H1 (cell line): ENCODE data around the gene ANKRD66. TPM values are rescaled to one million over a fixed set of nuclear protein-coding genes. Genes with fewer than 3 reads are reported as not detected.

Source experiments
- JUND ChIP-seq: IDR thresholded peaks from 2 replicates; pipeline ENCODE4 v1.6.1; 2011; ENCODE audit warnings: mild to moderate bottlenecking, improper control_type of control experiment, low read length
- SIN3A ChIP-seq, 2 experiments: IDR thresholded peaks in 1 of 2; conservative IDR thresholded peaks in 1 of 2; 2 replicates each; pipeline ENCODE4 v1.6.1; 2011 to 2012; ENCODE audit warnings: low read length in 2 of 2, improper control_type of control experiment in 1 of 2, low read depth in 1 of 2, mild to moderate bottlenecking in 1 of 2
- SIRT6 ChIP-seq: IDR thresholded peaks from one replicate; pipeline ENCODE4 v1.7.1; 2012; ENCODE audit warnings: low read length, inconsistent platforms
- polyA plus RNA-seq, 7 experiments: library from polyadenylated mRNA; depleted of rRNA in 3 of 7; stranded (reverse) in 5 of 7; unstranded in 2 of 7; fragments of >200 nt in 5 of 7; fragments of 200-250 nt in 2 of 7; gene quantifications; 1 replicate in 5 of 7; 2 replicates in 1 of 7; 4 replicates in 1 of 7; pipeline versions ENCODE4 v1.2.1 to v1.2.3, GENCODE V29; 2011 to 2013; ENCODE audit warnings: missing spikeins in 2 of 7, mixed read lengths in 2 of 7
- total RNA-seq: library from RNA; stranded (reverse); fragmentation: NEBNext Ultra II Directional; extraction: Animal tissue kit (Norgen Biotek cat#: 25700); gene quantifications from 2 replicates; pipeline ENCODE4 v1.2.1, GENCODE V29; 2021

Gene ANKRD66
- total and polyA plus RNA-seq, 2 of the 8 experiments (the other 6 are each of a cell fraction or from before 2014, with no cell fraction given), result 0.05 TPM; not detected in 1

- TF ChIP-seq SIN3A (conservative IDR thresholded peaks at IDR 0.05 in 1 of 2, IDR thresholded peaks at IDR 0.05 in 1 of 2; ENCODE audit: low read depth in 1 of 2, low read length in 2 of 2) (no peak), JUND (no peak), SIRT6 (no peak)
These were observed 42.1 kb downstream of the ANKRD66 start (continued) for GRCh38 chr6:46788791-46789190.
